ENCODE measurements around the gene SKI.

SKI gene

GRCh38 chr1:2320006-2320405 is 91.9 kb downstream of the SKI start:
- Histone ChIP-seq H3K14ac (ENCODE audit: low read length) (peak overlapping the region; percentile 6), H3K9ac (ENCODE audit: low read depth, low read length, poor library complexity) (no peak overlapping the region), H3K18ac (ENCODE audit: low read length) (peak overlapping the region; percentile 99), H3K36me3 (replicated peaks in 1 of 2; ENCODE audit: control insufficient read depth in 2 of 2, insufficient read depth in 2 of 2, low read length in 2 of 2) (no peaks in the 10 kb centered on the region), H2BK5ac (ENCODE audit: low read length) (peak overlapping the region; percentile 99), H3K4me1 (ENCODE audit: control insufficient read depth in 2 of 2, insufficient read depth in 1 of 2, low read depth in 1 of 2, low read length in 2 of 2) (peaks cover 47 to 78% of the 10 kb centered on the region in 2 donors), H3K4me2 (ENCODE audit: insufficient read depth, low read length, poor library complexity, severe bottlenecking) (no peak overlapping the region), H3K9me3 (replicated peaks in 1 of 2; ENCODE audit: control insufficient read depth in 2 of 2, insufficient read depth in 1 of 2, low read depth in 1 of 2, low read length in 2 of 2) (no peaks in the 10 kb centered on the region), H3K4ac (ENCODE audit: low read length) (peak overlapping the region; percentile 93), H2BK12ac (ENCODE audit: low read length) (peak overlapping the region; percentile 46), H3K27me3 (ENCODE audit: control insufficient read depth in 3 of 3, insufficient read depth in 3 of 3, low read depth in 1 of 3, low read length in 3 of 3) (peaks cover 0 to 8% (median 3%) of the 10 kb centered on the region in 3 experiments), H2BK120ac (ENCODE audit: low read depth, low read length) (peak overlapping the region; percentile 83), H3K27ac (replicated peaks; ENCODE audit: low read length) (no peak overlapping the region), H2BK15ac (ENCODE audit: low read length) (peak overlapping the region; percentile 99), H4K91ac (ENCODE audit: low read depth, low read length, poor library complexity) (peak overlapping the region; percentile 30), H3K23ac (ENCODE audit: low read depth, low read length, poor library complexity) (no peak overlapping the region), H4K8ac (ENCODE audit: low read depth, low read length) (no peak overlapping the region), H3K4me3 (ENCODE audit: low read length in 2 of 2) (no peak overlapping the region), H2AFZ (ENCODE audit: low read length) (no peak overlapping the region), H2AK5ac (ENCODE audit: low read depth, low read length) (peak overlapping the region; percentile 100), H3K79me1 (ENCODE audit: low read depth, low read length) (peaks cover 2% of the 10 kb centered on the region)
- no peak for DNase-seq (ENCODE audit: low spot score)
- no CpG with 5 or more reads among the region's 15 CpGs for WGBS, 2 donors (ENCODE audit: extremely low coverage in 2 of 2, insufficient read length in 2 of 2, insufficient replicate concordance in 1 of 2)

GRCh38 chr1:2320760-2321667 is 92.9 kb downstream of the SKI start:
- H3K27ac ChIP-seq (replicated peaks; ENCODE audit: low read length): peak overlapping the region; percentile 36
- peak overlapping the region; percentile 64 for H3K9ac ChIP-seq (ENCODE audit: low read depth, low read length, poor library complexity)
- peak overlapping the region; percentile 99 for H2BK12ac ChIP-seq (ENCODE audit: low read length)
- peak overlapping the region; percentile 65 for H4K8ac ChIP-seq (ENCODE audit: low read depth, low read length)
- H3K18ac ChIP-seq (ENCODE audit: low read length): peak overlapping the region; percentile 99
- H2AFZ ChIP-seq (ENCODE audit: low read length): peak overlapping the region; percentile 92
- H3K4me1 ChIP-seq (ENCODE audit: control insufficient read depth in 2 of 2, insufficient read depth in 1 of 2, low read depth in 1 of 2, low read length in 2 of 2): peaks cover 40 to 70% of the 10 kb centered on the region in 2 donors
- WGBS, 2 donors (ENCODE audit: extremely low coverage in 2 of 2, insufficient read length in 2 of 2, insufficient replicate concordance in 1 of 2): no CpG with 5 or more reads among the region's 41 CpGs
- peak overlapping the region; percentile 95 for H4K91ac ChIP-seq (ENCODE audit: low read depth, low read length, poor library complexity)
- H3K4ac ChIP-seq (ENCODE audit: low read length): peak overlapping the region; percentile 38
- H2BK120ac ChIP-seq (ENCODE audit: low read depth, low read length): peak overlapping the region; percentile 83
- peak overlapping the region; percentile 80 for H3K23ac ChIP-seq (ENCODE audit: low read depth, low read length, poor library complexity)
- peak overlapping the region; percentile 100 for H2AK5ac ChIP-seq (ENCODE audit: low read depth, low read length)
- H3K36me3 ChIP-seq (replicated peaks in 1 of 2; ENCODE audit: control insufficient read depth in 2 of 2, insufficient read depth in 2 of 2, low read length in 2 of 2): no peaks in the 10 kb centered on the region
- peak overlapping the region; percentile 99 for H2BK15ac ChIP-seq (ENCODE audit: low read length)
- peak overlapping the region; percentile 99 for H2BK5ac ChIP-seq (ENCODE audit: low read length)
- no peak overlapping the region for H3K4me3 ChIP-seq (ENCODE audit: low read length in 2 of 2)
- DNase-seq (ENCODE audit: low spot score): no peak
- peaks cover 2% of the 10 kb centered on the region for H3K79me1 ChIP-seq (ENCODE audit: low read depth, low read length)
- H3K14ac ChIP-seq (ENCODE audit: low read length): peak overlapping the region; percentile 72
- H3K27me3 ChIP-seq (ENCODE audit: control insufficient read depth in 3 of 3, insufficient read depth in 3 of 3, low read depth in 1 of 3, low read length in 3 of 3): peaks cover 0 to 8% (median 3%) of the 10 kb centered on the region in 3 experiments
- no peaks in the 10 kb centered on the region for H3K9me3 ChIP-seq (replicated peaks in 1 of 2; ENCODE audit: control insufficient read depth in 2 of 2, insufficient read depth in 1 of 2, low read depth in 1 of 2, low read length in 2 of 2)
- H3K4me2 ChIP-seq (ENCODE audit: insufficient read depth, low read length, poor library complexity, severe bottlenecking): peak overlapping the region; percentile 18

GRCh38 chr1:2322065-2322571 is 94.0 kb downstream of the SKI start:
- Histone ChIP-seq H3K9ac (ENCODE audit: low read depth, low read length, poor library complexity) (peak overlapping the region; percentile 63), H3K9me3 (replicated peaks in 1 of 2; ENCODE audit: control insufficient read depth in 2 of 2, insufficient read depth in 1 of 2, low read depth in 1 of 2, low read length in 2 of 2) (no peaks in the 10 kb centered on the region), H3K27me3 (ENCODE audit: control insufficient read depth in 3 of 3, insufficient read depth in 3 of 3, low read depth in 1 of 3, low read length in 3 of 3) (peaks cover 0 to 8% (median 3%) of the 10 kb centered on the region in 3 experiments), H3K27ac (replicated peaks; ENCODE audit: low read length) (peak overlapping the region; percentile 79), H4K8ac (ENCODE audit: low read depth, low read length) (no peak overlapping the region), H3K23ac (ENCODE audit: low read depth, low read length, poor library complexity) (peak overlapping the region; percentile 55), H2AK5ac (ENCODE audit: low read depth, low read length) (peak overlapping the region; percentile 100), H3K36me3 (replicated peaks in 1 of 2; ENCODE audit: control insufficient read depth in 2 of 2, insufficient read depth in 2 of 2, low read length in 2 of 2) (no peaks in the 10 kb centered on the region), H2BK15ac (ENCODE audit: low read length) (peak overlapping the region; percentile 100), H3K4me1 (ENCODE audit: control insufficient read depth in 2 of 2, insufficient read depth in 1 of 2, low read depth in 1 of 2, low read length in 2 of 2) (peaks cover 31 to 64% of the 10 kb centered on the region in 2 donors), H3K79me1 (ENCODE audit: low read depth, low read length) (peaks cover 2% of the 10 kb centered on the region), H2BK12ac (ENCODE audit: low read length) (no peak overlapping the region), H2AFZ (ENCODE audit: low read length) (peak overlapping the region; percentile 92), H3K18ac (ENCODE audit: low read length) (peak overlapping the region; percentile 98), H2BK5ac (ENCODE audit: low read length) (no peak overlapping the region), H3K4me3 (ENCODE audit: low read length in 2 of 2) (no peak overlapping the region), H2BK120ac (ENCODE audit: low read depth, low read length) (peak overlapping the region; percentile 89), H3K4me2 (ENCODE audit: insufficient read depth, low read length, poor library complexity, severe bottlenecking) (no peak overlapping the region), H3K4ac (ENCODE audit: low read length) (no peak overlapping the region), H4K91ac (ENCODE audit: low read depth, low read length, poor library complexity) (peak overlapping the region; percentile 53), H3K14ac (ENCODE audit: low read length) (peak overlapping the region; percentile 85)
- WGBS, 2 donors (ENCODE audit: extremely low coverage in 2 of 2, insufficient read length in 2 of 2, insufficient replicate concordance in 1 of 2): no CpG with 5 or more reads among the region's 30 CpGs
- DNase-seq (ENCODE audit: low spot score): peak; percentile 70

Data from neuronal stem cell (in vitro differentiated cells).